Amniotic epithelial cell (primary cell): Measurements from ENCODE around the gene PLG.
"Not testable (repeated sequence)": the region's sequence is repeated elsewhere in the genome, so short reads cannot be mapped to it uniquely, and the experiment has no call there.

ENCODE experiments used
- DNase-seq: peaks from one replicate; pipeline ENCODE4 v3.0.0-alpha.2; 2010; ENCODE audit warnings: low read depth

The PLG gene

DNA sequence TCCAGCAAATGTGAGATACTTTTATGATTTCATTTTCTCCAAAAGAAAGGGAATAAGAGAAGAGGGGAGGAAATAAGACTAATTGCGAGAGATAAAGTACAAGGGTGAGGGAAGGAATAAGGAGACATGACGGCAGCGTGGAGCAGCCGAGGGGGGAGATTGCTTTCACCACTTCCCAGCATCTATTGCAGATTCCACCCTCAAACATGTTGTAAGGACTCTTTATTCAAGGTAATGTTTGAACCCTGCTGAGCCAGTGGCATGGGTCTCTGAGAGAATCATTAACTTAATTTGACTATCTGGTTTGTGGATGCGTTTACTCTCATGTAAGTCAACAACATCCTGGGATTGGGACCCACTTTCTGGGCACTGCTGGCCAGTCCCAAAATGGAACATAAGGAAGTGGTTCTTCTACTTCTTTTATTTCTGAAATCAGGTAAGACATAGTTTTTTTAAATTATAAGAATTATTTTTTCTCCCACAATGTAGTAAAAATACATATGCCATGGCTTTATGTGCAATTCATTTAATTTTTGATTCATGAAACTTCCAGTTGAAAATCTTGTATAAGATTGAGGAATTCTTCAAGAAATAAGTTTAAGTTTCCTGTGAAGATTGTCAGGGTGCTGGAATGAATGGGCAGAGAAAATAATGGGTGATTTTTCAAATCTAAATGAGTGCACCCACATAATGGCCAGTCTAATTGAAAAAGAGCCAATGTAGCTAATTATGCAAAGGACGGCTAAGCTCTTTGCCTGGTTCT, at the start of gene PLG:
Gene PLG, plus strand, starts transcription at position 327 of the 763 bp plus-strand sequence. Its CDS starts 61 bp downstream, at position 388.
- not testable (repeated sequence) for DNase-seq

DNA sequence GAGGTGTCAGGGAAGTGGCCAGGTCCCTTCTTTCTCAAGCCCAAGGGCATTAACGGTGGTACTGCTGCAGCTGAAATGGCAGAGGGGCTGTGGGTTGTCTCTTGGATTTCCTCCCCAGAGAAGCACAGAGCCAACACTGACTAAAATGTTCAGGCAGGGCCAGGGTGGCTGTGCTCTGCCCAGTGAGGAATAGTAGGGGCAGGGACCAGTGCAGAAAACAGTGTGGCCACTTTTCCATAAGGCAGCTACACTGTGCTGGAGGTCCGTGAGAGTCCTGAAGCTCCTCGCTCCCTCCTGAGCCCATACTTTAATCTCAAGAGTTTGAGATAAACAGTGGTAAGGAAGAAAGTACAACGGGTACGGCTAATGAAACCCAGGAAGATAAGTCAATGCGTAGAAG, 42.5 kb upstream of the PLG start:
- no peak for DNase-seq

DNA sequence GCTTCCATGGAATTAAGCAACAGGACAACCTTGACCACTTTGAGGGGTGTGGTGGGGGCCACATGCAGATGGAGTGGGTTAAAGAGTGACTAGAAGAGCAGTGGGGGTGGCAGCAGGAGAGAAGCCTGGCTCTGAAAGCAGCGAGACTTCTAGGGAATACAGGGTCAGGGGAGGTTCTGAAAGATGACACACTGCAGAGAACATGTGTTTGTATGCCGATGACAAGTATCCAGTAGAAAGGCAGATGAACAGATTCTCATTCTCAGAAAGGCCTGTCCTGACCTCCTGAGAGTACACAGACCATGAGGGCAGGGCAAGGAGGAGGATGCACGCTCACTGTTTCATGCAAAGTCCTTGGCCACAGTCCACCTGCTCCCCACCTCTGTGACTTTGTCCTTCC, 40.8 kb upstream of the PLG start:
- no peak for DNase-seq

DNA sequence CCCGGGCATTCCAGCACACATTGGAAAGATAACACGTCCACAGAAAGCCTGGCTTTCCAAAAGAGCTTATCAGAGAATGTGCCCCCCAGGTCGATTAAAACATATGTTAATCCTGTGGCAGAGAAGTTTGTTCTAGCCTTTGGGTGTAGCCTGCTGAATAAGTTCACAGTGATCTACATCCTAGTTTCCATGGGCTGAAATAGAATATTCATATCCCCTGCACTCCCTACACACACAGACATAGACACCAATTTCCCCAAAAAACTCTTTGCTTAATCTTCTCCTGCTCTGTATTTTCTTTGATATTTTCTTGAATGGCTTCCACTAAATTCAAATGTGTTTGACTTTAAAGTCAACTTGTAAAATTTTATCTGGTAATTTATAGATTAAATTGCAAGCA, 39.6 kb upstream of the PLG start:
- DNase-seq = no peak

DNA sequence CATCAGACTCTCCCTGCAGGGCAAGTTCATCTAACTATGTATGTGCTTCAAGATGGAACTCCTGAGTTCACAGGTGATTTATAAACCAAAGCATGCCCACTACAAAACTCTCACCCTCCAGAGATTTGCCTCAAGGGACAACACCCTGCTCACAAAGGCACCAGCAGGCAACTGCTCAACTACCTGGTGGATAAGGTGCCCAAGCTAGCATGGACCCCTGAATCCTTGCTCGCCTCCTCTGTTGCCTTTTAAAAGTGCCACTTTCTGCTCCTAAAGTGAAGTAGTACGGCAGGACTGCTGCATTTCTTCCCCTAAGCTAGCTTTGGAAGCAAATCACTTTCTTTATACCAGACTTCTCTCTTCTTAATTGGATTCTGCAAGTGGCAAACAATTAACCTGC, 39.2 kb upstream of the PLG start:
- DNase-seq = no peak

DNA sequence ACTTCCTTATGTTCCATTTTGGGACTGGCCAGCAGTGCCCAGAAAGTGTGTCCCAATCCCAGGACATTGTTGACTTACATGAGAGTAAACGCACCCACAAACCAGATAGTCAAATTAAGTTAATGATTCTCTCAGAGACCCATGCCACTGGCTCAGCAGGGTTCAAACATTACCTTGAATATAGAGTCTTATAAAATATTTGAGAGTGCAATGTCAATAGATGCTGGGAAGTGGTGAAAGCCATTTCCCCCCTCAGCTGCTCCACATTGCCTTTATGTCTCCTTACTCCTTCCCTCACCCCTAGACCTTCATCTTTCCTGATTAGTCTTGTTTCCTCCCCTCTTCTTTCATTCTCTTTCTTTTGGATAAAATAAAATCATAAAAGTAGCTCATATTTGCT, 37.8 kb upstream of the PLG start, which contains the start of gene LPA:
Gene LPA, minus strand, starts transcription at position 78 of the 400 bp plus-strand sequence. Its CDS starts 61 bp downstream, at position 17.
- not testable (repeated sequence) for DNase-seq

DNA sequence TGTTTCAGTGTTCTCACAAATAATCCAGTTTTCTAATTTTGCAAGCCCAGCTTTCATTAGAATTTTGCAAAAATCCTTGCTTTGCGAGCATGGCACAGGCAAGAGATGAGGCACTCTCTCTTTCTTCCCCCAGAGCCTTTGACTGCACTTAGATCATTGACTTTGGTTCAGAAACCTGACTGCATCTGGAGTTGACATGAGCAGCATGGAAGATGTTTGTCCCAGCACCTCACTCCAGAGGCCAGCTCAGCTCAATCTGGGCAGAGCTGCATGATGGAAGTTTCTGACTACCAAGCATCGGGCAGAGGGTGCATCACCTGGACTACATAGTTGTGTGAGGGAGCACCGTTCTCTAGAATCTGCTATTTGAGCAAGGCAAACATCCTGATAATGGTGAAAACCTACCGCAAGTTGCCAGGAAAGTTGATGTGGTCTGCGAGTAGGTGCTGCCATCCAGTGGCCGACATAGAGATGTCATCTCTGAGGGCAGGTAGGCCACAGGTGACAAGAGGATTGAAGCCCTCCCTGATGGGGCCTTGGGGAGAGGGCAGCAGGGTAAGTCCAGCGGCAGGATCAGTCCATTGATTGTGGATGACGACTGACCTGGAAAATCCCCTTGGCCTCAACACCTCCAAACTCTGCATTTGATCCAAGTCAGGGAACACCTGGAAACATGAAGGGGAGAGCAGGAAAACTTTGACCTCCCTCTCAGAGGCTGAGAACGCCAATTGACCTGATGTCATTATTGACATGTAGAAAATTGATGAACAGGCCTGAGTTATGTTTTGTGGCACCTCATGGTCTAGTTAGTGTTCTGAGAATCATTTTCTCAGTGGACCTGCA, 34.2 kb upstream of the PLG start:
- no peak for DNase-seq

DNA sequence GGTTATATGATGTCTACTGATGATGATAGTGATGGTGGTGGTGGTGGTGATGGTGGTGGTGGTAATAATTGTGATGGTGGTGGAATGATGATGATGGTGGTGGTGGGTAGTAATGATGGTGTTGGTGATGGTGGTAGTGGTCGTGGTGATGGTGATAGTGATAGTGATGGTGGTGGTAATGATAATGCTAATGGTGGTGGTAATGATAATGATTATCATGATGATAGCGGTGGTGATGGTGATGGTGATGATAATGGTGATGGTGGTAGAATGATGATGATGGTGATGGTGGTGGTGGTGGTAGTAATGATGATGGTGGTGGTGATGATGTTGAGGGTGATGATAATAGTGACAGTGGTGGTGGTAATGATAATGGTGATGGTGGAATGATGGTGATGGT, 33.5 kb upstream of the PLG start:
- no peak for DNase-seq

DNA sequence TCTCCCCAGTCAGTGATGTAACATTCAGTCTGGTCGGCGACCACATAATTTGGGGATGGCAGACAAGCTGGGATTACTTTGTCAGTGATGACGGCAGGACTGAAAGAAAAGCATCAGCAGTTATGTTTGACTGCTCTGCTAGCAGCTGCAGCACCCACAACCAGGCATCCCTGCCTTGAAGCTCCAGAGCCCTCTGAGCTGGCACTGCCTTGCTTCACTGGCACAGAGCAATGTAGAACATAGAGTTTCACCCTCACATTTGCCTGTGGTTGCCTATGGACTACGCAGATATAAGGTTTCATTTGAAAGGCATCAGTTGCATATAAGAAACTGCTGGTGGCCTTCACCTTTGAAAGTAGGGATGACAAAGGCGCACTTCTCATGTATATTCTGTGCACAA, 25.6 kb upstream of the PLG start:
- DNase-seq = not testable (repeated sequence)

DNA sequence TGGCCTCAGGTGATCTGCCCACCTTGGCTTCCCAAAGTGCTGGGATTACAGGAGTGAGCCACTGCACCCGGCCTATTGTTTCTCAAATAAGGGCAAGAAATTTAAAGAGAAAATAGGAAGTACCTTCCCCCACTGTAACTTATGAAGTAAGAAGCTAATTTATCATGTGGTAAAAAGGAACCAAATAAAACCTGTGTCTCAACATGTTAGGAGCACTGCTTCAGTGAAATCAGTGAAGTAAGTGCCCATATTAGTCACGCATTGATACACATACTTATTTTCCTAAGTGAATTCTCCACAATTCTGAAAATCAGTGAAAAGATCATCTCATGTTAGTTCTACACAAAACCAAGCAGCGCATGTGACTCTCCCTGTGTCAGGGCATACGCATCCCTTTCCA, 23.8 kb upstream of the PLG start:
- DNase-seq = no peak

DNA sequence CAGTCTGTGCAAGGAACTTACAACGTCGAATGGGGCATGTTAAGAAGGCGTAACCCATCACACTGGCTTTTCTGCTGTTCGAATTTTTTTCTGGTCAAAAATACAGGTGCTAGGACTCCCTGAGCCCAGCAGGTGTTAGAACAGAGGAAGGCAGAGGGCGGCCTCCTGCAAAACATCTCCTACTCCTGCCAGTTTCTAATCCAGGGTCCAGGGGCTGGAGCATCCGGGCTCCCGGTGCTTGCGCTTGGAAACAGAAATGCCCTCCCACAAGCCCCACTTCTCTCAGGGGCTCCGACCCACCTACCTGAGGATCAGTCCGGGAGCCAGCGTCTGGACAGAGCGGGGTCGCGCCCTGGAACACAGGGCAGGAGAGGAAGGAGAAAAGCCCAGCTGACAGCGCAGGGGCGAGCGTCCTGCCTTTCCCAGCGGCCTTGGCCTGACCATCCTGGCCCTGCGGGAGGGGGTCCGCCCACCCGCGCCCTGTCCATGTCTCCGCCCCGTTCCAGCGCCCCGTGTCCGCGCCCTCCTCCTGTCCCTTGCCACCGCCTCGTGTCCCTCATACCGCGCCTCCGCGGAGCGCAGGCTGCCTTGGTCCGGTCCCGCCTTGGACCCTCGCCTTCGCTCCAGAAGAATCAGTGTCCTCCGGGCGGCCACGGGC, 23.2 kb upstream of the PLG start:
- no peak for DNase-seq

DNA sequence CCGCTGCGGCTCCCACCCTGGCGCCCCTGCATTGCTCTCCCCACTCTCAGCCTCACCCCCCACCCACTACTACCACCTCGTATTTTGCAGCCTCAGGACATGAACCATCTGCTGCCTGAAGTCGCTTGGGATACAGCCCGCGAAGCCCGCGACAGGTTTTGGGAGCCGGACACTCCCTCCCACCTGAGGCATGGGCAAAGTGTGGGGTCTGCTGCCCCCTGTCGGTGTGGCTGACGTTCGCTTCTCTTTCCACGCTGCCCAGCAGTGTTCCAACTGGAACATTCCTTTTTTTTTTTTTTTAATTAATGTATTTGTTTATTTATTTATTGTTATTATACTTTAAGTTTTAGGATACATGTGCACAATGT, 22.7 kb upstream of the PLG start:
- no peak for DNase-seq

DNA sequence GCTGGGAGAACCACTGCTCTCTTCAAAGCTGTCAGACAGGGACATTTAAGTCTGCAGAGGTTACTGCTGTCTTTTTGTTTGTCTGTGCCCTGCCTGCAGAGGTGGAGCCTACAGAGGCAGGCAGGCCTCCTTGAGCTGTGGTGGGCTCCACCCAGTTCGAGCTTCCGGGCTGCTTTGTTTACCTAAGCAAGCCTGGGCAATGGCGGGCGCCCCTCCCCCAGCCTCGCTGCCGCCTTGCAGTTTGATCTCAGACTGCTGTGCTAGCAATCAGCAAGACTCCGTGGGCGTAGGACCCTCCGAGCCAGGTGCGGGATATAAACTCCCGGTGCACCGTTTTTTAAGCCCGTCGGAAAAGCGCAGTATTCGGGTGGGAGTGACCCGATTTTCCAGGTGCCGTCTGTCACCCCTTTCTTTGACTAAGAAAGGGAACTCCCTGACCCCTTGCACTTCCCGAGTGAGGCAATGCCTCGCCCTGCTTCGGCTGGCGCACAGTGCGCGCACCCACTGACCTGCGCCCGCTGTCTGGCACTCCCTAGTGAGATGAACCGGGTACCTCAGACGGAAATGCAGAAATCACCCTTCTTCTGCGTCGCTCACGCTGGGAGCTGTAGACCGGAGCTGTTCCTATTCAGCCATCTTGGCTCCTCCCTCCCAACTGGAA, 16.8 kb upstream of the PLG start:
- not testable (repeated sequence) for DNase-seq

DNA sequence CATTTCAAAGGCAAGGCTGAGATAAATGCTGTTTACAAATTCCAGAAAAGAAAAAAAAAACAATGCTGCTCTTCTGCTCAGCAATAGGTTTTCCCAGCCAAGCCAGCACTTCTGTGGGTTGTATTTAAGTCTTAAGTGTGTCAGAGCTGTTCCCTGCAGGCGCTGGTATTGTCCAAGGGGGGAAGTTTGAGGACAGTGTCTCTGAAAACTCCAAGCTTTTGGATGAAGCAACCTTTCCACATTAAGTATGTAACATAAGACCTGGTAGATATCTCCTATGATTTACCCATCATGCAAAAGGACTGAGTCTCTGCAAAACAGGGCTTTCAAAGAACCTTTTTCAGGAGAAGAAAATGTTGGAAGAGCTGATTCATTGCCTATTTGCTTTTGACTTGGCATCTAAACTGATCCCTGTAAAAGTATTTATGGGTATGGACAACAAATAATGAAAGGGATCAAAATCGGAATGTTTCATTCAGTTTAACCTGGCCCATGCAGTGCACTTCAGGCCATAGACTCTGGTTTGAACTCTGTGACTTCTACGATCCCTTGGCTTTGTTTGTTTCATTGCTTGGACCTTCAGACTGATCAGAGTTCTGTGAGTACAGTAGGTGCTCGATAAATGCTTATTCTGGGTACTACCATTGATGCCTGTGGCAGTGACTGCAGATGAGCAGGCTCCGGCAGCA, 16.1 kb upstream of the PLG start:
- DNase-seq = no peak

DNA sequence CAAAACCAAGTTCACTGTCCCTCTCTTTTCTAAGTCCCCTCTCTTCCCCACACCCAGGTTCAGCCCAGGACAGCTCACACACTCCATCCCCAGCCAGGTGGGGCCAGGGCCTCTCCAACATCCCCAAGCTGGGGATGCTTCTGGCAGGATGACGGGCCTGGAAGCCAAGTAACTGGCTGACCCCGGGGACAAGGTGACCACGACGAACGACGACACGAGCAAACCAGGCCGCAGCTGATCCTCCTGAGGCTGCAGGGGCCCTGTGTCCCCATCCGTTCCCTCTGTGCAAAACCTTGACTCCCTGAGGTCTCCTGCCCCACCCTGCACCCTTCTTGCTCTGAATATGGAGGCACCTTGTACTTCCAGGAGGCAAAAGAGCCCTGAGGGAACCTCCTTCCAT, 11.6 kb upstream of the PLG start:
- DNase-seq = no peak

DNA sequence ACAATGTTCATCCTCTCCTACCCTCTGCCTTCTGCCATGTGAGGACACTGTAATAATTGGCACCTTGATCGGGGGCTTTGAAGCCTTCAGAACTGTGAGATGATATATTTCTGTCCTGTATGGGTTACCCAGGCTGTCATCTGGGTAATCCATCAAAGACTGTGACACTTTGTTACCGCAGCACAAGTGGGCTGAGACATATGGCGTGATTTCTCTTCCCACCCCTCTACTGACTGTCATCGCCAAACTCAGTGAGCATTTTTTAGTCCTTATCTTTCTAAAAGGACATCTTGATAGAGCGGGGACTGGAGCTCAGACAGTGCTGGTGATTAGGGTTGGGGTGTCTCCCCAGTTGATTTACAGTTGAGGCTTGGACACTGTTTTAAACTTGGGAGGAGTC, 10.4 kb upstream of the PLG start:
- no peak for DNase-seq

DNA sequence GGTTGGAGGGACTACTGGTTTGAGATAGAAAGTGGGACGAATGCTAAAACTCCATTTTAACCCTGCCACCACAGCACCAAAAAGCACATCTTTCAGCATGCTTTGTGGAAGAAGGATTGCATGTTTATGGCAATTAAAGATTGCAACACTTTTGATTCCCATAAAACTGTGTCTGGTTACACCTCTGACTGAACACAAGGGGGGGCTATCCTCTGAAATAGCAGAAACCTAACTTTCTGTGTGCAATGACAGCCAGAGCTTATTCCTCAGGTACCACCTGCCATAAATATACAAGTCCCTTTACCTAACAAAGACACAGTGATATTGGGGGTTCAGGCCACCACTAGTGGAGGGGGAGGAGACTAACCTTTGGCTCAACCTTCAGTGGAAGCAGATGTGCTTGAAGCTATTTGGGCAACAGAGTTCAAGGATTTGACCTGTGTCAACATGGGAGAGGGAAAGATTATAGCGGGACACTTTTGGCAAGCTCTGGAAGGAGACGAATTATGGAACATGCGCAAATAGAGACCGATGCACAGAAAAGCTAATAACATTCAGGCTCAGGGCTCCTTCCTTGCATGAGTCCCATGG, 9.6 kb upstream of the PLG start:
- no peak for DNase-seq

DNA sequence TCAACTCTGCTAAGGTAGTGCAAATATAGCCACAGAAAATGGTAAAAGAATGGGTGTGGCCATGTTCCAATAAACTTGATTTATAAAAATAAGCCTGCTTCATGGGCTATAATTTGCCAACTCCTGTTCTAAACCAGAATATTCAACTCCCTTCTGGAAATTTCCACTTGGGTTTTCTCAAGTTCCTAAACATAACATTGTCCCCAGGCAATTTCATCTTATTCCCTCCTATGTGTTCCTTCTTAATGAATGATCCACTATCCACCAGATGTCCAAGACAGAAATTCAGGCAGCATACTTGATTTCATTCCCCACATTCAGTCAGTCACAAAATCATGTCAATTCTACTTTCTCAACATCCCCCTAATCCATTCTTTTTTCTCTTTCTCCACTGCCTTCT, 7.0 kb upstream of the PLG start:
- DNase-seq = peak; percentile 4

DNA sequence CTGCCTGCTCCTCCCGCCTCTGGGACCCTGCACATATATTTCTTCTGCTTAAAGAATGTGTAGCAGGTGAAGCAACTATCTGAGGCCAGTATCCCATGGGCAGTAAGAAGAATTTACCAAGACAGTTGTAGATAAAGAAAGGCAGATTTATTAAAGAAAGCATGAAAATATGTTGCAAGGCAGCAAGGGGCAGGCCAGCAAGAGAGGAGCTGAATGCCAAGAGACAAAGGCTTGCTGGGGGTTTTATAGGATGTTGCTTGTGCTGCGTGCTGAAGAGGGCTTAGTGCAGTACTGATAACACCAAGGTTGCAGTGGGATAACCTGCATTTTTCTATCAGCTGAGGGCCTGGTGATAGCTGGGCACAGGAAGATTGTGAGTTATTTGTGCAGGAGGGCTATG, 6.4 kb upstream of the PLG start:
- DNase-seq = not testable (repeated sequence)

DNA sequence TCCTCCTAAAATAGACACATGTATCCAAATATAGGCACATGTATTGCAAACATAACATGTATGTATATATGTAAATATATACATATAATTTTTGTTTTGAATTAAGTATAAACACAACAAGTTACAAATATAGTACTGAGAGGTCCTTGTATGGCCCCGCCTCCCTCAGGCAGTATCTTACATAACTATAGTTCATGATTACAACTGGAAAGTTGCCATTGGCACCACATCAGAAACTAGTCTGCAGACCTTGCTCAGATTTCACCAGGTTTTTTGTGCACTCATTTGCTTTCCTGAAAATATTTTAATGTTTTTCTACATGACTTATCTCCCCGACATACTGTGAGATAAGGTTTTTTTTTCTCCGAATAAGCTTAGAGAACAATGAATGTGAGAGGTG, 5.2 kb upstream of the PLG start:
- DNase-seq = not testable (repeated sequence)

DNA sequence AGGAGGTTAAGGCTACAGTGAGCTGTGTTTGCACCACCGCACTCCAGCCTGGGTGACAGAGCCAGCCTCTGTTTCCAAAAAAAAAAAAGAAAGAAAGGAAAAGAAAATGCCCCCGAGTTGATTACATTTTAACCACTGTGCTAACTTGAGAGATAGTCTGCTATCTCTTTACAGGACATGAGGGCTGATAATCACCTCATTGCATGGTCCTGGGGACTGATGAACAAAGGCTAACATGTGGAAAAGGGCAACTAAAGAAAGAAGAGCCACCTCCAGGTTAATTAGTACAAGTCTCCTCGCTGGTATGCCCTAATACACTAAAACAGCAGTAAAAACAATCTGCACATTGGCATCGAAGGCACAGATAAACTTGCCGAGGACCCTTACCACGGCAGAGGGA, 4.2 kb upstream of the PLG start:
- DNase-seq = no peak
